Measurements from ENCODE around the gene KIRREL1.

- TF ChIP-seq CTCF (conservative IDR thresholded peaks at IDR 0.05 in 1 of 2, IDR thresholded peaks at IDR 0.05 in 1 of 2; ENCODE audit: low read depth in 1 of 2, low read length in 2 of 2): no peak
- TF ChIP-seq EZH2 (IDR thresholded peaks at IDR 0.05; ENCODE audit: low read length, missing control alignments): no peak
Measured at GRCh38 chr1:158068918-158069317, 75.5 kb downstream of the KIRREL1 start.

Data from fibroblast of lung (primary cell).